GM12892 (cell line): ENCODE data around the gene CHRM5.

Experiments
- POLR2A ChIP-seq: IDR thresholded peaks from 2 replicates; pipeline ENCODE4 v1.6.1; 2011; ENCODE audit warnings: low read depth, low read length, control low read depth
- POLR2AphosphoS5 ChIP-seq: IDR thresholded peaks from 2 replicates; pipeline ENCODE4 v1.6.1; 2011; ENCODE audit warnings: low read depth, low read length, control low read depth

GRCh38 chr15:33985287-33985686 is 17.0 kb downstream of the CHRM5 start:
- TF ChIP-seq POLR2A (no peak), POLR2AphosphoS5 (no peak)
